ENCODE results near the gene FARS2. TPM values are rescaled to one million over a fixed set of nuclear protein-coding genes. Genes with fewer than 3 reads are reported as not detected.

Gene FARS2
- total RNA-seq, 1 donor from 2014 or later: 25.4 TPM

DNA sequence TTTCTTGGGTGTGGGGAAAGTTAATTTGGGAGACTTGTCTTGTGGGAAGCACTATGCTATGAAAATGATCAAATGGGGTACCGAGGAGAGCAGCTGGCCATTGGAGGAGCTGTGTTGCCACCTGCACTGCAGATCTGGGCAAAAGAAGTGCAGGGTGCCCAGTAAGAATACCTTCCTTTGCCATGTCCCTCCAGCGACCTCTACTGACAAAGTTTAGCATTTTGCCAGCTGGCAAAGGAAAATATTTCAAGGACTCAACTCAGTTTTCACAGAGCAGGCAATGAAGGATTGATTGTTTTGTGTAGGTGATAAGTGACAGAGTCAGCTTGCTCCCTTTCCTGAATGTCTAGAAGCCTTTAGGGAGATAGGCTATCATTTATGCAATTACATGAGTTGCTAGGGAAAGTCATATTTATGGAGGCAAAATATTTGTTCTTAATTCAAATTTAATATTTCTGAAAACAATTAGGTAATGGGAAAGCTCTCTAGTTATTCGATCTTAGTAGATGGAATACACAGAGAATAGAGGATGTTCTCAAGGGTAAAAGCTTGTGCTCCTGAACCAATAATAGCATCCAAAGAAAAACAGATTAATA is 118.4 kb downstream of the FARS2 start:
- no peak for DNase-seq

DNA sequence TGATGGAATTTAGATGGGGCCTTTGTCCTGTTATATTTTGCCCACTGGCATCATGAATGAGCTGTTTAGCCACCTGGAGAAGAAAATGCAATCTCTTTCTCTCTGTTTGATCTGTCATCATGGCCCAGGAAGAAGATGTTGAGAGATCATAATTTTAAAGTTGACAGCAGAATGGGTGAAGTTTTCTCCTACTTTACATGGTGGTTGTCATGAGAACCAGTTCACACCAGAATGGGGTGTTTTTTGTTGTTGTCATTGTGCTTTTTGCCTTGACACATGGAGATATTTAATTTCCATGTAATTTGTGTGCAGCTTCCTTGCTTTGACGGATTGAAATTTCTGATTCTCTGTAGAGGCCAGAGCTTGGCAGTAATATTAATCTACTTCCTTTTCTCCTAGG is 122.5 kb downstream of the FARS2 start:
- DNase-seq: no peak

DNA sequence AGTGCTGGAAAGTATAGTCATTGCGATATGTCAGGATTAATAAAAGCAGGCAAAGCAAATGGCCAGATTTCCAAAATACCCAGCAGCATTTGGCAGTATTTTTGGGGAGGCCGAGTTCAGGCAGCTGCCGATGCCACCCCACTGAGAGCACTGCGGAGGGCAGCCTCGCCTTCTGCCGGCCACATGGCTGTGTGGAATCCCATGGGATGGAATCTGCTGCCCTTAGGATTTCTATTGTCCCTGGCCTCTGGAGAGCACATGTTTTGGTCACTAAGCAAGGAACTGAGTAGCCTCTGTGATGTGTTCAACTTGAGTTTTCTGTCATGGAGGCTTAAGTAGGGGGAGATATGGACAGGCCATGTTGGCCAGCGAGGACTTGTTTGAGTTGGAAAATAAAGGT is 123.0 kb downstream of the FARS2 start:
- no peak for DNase-seq

GRCh38 chr6:5388326-5388725 is 127.0 kb downstream of the FARS2 start:
- no peak for DNase-seq

DNA sequence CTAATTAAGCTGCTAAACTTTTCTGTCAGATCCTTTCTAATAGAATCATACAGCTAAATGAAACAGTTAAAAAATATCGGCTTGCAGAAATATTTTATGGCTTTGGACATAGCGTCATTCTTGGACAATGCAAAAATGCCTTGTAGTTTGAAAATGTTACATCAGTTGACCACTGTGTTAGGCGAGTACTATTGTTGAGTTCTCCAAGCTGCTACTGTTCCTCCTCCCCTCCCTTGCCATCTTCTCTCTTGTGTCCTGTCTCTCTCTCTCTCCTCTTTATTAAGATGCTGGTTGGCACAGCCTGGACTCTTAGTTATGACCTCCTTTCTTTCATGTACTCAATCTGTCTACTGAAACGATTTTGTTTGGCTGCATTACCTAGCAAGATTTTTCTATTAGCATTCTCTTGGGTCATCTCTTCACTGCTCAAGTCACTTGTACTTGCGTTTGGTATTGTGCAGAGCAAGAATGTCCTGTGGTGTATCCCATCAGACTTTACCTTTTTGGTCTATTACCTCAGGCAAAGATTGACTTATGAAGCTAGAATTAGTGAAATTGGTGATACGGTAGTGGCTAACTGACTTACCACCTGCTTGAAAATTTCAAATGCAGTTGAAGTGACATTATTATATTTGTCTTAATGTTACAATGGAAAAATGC is 127.9 kb downstream of the FARS2 start:
- DNase-seq: no peak

DNA sequence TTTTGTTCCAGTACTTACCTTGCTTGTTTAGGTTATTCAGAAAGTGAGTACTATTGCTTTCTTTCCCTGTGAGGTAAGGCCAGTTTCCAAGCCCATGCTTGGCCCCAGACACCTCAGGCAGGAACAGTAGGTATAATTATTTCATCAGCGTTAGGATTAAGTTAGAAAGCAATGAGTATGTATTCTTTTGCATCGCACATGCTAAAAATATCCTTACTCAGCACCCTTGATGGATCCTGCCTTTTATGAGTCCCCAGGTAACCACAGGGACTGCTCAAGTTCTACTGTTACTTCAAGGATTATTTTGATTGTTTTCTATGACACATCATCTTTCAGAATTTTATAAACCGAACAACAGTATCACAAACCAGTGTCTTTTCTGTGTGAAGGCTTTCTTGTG is 128.9 kb downstream of the FARS2 start:
- DNase-seq: no peak

- DNase-seq: no peak
Measured at GRCh38 chr6:5394280-5394679, 133.0 kb downstream of the FARS2 start.

DNA sequence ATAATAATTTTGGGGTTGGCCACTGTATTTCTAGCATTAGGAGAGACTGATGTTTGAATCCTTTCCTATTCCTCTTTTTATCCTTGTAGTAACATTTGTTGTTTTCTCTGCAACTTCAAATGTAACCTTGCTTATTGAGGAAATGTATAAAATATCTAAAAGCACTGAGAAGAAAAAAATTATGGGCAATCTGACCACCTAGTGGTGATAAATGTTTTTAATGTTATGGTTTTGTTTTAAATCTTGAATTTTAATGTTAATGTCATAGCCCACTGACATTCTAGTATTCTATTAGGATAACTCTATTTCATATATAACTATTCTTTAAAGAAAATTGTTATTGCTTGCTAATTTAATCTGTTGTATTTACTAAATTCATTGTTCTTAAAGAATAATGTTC is 134.4 kb downstream of the FARS2 start:
- DNase-seq: no peak

DNA sequence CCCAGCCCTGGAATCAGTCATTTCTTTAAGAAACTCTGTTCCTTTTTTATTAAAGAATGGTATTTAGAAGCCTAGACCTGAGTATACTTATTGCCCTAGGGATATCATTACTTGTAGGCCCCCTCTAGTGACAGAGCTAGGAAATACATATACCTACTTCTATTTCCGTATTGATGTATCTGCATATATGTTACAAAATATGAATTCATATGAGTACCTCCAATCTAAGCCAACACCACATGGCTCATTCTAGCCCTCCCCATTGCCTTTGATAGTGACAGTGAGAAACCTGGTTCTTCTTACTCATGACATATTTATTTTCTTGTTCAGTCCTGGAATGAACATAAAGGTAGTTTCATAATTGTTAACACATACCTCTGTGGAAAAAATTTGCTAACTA is 137.2 kb downstream of the FARS2 start:
- no peak for DNase-seq

DNA sequence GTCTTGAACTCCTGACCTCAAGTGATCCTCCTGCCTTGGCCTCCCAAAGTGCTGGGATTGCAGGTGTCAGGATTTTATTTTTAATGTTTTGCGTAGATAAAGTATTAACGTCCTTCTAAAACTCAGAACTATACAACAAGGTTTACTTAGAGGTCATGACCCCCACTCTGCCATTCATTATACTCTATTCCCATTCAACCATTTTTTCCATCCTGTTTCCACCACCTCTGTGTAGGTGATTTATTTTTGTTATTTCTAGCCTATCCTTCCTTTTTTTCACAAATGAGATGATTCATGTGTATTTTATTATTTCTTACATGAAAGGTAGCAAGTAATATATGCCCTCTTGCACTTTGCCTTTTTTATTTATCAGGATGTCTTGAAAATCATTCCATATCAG is 138.1 kb downstream of the FARS2 start:
- no peak for DNase-seq

DNA sequence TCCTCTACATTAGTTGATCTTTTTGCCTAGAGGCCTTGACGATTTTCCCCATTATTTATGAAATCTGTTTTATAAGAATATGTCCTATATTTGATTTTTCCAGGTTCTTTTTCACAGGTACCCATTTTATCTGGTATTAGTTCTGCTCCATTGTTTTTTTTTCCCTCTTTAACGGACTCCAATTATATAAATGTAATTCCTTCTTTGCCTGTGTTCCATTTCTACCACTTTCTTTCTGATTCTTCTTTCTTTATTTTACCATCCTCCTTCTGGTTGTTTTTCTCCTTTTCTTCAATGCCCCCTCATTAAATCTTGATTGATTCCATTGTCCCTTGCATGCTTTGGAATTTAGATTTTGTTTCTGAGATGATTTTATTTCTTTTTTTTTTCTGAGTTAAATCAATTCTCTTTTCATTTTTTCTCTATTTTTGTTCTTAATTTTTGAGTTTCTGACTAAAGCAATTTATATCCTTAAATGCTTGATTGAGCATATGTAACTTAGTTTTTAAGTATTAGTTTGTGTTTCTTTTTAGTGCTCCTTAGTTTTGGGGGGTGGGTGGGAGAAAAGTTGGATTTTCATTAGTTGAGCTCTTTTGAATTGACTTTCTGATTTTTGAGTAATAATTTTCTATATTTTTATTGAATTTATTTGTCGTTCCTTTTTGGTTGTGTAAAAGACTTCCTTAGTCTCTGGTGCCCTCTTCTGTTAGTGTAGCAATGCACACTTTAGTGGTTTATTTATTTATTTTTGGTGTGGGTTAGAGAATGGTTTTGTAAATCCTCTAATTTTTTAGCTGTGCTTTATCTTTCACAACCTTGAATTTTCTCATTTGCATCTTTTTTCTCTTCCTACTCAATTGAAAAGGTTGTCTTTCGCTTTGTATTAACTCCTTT is 140.8 kb downstream of the FARS2 start:
- no peak for DNase-seq

DNA sequence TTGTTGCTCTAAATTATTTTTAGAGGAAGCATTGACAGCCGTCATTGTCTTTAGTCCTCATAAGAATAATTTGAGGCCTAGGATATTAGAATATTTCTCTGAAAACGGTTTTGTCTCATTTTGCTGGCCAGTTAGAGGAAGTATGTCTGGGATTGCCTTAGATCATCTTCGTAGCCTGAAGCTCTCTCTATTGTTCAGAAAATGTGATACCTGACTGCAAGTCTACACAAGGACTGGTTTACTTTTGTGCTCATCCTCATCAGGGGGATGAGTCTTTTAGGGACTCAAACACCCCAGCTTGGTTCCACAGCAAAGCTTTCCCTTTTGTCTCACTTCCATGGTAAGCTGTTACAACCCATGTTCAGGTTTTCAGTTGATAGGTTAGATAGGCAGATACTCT is 141.8 kb downstream of the FARS2 start:
- DNase-seq: no peak

DNA sequence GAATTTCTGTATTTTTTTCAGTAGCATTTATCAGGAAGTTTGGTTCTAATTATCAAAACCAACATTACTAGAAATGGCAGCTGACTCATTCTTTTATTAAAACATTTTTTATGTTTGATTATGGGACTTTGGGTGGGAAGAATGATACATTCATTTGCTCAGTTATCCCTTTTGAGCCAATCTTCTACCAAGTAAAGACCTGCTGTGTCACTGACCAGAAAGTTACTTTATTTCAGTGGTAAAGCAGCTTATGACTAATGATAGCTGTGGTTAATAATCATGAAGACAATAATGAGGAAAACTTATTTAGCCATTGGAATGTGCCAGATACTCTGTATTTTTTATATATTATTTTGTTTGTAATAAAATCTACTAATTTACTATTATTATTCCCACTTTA is 142.3 kb downstream of the FARS2 start:
- no peak for DNase-seq

DNA sequence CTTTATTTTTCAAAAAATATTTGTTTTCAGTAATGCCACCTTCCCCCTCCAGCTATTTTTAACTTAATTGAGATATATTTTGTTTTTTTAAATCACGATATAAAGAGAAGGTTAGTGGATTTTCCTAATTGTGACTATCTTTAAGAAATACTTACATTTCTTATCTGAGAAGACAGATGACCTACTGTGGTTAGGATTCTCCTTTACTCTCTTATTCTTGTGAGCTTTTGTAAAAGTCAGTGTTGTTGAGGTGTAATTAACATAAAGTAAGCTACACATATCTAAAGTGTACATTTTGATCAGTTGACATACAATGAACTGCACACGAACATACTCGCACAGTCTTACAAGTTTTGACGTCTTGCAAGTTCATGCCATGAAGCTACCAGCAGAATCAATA is 144.7 kb downstream of the FARS2 start:
- DNase-seq: no peak

DNA sequence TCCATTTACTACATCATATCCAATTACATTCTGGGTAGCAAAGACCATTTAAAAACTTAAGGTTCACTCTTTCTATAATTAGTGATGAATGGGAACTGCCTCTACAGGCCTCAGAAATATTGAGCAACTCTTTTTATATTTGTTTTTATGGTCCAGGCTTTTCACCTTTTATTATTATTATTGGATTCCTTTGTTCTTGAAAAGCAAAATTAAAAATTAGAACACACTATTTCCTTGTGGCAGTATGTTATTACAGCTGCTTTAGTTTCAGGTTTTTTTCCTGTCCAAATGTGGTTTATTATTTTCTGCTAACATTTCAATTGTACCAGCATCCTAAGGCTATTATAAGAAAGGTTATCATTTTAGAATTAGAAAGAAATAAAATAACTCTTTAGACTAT is 150.1 kb downstream of the FARS2 start:
- no peak for DNase-seq

DNA sequence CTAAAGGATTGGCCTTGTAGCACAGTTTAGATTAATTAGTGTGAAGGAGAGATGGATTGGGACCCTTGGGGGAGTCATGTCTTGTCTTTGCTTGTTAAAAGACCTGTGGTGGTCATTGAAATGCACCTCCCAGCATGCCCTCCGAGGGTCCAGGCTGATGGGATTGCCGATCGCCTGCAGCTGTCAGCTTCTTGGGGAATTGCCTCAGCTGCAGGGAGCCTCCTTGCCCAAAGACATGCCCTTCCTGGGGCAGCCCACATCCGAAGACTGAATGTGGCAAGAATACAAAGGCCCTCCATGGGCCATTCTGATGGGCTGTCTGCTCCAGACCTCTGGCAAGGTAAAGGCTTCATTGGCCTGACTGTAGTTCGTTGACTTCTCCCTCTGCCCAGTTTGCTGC is 150.7 kb downstream of the FARS2 start:
- no peak for DNase-seq

- DNase-seq: no peak
Measured at GRCh38 chr6:5412663-5413062, 151.3 kb downstream of the FARS2 start.

GRCh38 chr6:5416250-5416649 is 154.9 kb downstream of the FARS2 start:
- no peak for DNase-seq

GRCh38 chr6:5422321-5422915 is 161.1 kb downstream of the FARS2 start:
- no peak for DNase-seq

DNA sequence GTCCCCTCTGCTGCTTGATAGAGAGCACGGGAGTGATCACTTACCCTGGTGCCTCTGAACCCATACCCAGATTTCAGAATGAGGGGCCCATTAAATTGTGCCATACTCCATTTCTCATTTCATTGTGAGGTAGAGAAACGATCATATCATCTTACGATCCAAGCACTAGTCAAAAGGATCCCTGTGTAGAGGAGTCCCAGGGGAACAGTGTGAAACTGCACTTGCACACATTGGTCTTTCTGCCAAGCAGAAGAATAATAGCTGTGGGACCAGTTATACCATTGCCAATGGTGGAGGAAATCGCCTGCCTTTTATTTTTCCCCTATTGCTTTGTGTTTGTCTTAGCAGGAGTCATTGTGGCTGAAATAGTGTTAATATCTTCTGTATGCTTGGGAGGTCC is 161.9 kb downstream of the FARS2 start:
- no peak for DNase-seq

- no peak for DNase-seq
Measured at GRCh38 chr6:5424726-5425125, 163.4 kb downstream of the FARS2 start.

DNA sequence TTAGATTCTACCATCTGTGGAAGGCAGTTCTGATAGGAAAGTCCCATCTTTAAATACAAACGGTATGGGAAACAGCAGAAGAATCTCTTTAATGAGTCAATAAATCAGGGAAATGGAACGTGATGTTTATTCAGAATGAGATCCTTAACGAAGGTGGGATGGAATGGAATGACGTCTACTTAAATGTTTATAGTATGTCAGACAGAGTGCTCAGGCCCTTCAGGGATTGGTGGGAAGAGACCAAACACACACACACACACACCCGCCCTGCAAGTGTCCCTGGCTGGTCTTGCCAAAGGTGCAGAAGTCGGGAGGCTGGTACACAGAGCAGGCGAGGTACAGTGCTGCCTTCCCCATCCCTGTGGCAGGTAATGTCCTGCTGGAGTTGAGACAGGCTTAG is 164.0 kb downstream of the FARS2 start:
- DNase-seq: no peak

GRCh38 chr6:5425797-5426196 is 164.5 kb downstream of the FARS2 start:
- DNase-seq: no peak
